HEK293 (cell line): ENCODE measurements around the gene PRDM15.

ENCODE experiments used
- CTCF ChIA-PET: fragments of 350-600 bp; formaldehyde crosslinking; extraction: SDS; loops from one replicate; lab custom pipeline; 2021; ENCODE audit warnings: antibody characterized with exemption; lab: Yijun Ruan, JAX
- POLR2A ChIA-PET: fragments of 300-600 bp; formaldehyde crosslinking; extraction: SDS; loops from one replicate; lab custom pipeline; 2020; ENCODE audit warnings: antibody characterized with exemption, inconsistent platforms; lab: Yijun Ruan, JAX
- H3K27ac ChIP-seq: fragments of 200-500 bp; sonication (Bioruptor generic); 2 replicates; pipeline ENCODE4 v1.5.1; 2014; ENCODE audit warnings: low read depth, low read length, control low read depth, inconsistent platforms; ENCODE audit errors: extremely low read depth
- H3K36me3 ChIP-seq, 2 experiments: fragments of 200-500 bp in 1 of 2; sonication (Bioruptor generic) in 1 of 2; 1 replicate in 1 of 2; 2 replicates in 1 of 2; pipeline ENCODE4 v1.5.1; 2014 to 2017; ENCODE audit warnings: inconsistent platforms in 2 of 2, low read length in 2 of 2; ENCODE audit not compliant: control insufficient read depth in 2 of 2, insufficient read depth in 1 of 2
- H3K4me1 ChIP-seq: fragments of 200-500 bp; sonication (Bioruptor generic); 2 replicates; pipeline ENCODE4 v1.5.1; 2014; ENCODE audit warnings: mild to moderate bottlenecking, low read length, inconsistent platforms; ENCODE audit not compliant: control insufficient read depth, insufficient read depth
- H3K4me3 ChIP-seq: 2 replicates; pipeline ENCODE4 v1.5.1; 2011; ENCODE audit warnings: low read depth, mild to moderate bottlenecking, control low read depth, low read length, moderate library complexity
- H3K9me3 ChIP-seq: fragments of 200-500 bp; sonication (Bioruptor generic); 2 replicates; pipeline ENCODE4 v1.5.1; 2014; ENCODE audit warnings: low read depth, low read length, inconsistent platforms; ENCODE audit not compliant: control insufficient read depth, insufficient read depth
- CTCF ChIP-seq: fragments of 450-650 bp; formaldehyde crosslinking; IDR thresholded peaks from 2 replicates; pipeline ENCODE4 v1.5.1; 2016; ENCODE audit warnings: missing biosample characterization, missing genetic modification characterization
- EGR2 ChIP-seq: fragments of 450-650 bp; formaldehyde crosslinking; IDR thresholded peaks from 2 replicates; pipeline ENCODE4 v1.5.1; 2016; ENCODE audit warnings: low read depth, missing biosample characterization, missing genetic modification characterization
- GFI1B ChIP-seq: fragments of 450-650 bp; formaldehyde crosslinking; IDR thresholded peaks from 2 replicates; pipeline ENCODE4 v1.5.1; 2016; ENCODE audit warnings: missing biosample characterization, missing genetic modification characterization
- GLI2 ChIP-seq: fragments of 450-650 bp; formaldehyde crosslinking; IDR thresholded peaks from 2 replicates; pipeline ENCODE4; 2017; ENCODE audit warnings: missing biosample characterization, missing genetic modification characterization, low read depth, borderline replicate concordance
- HOXA7 ChIP-seq: sonication (generic); formaldehyde crosslinking; IDR thresholded peaks from 2 replicates; pipeline ENCODE4 v1.8.1; 2022; ENCODE audit warnings: missing genetic modification reagents, borderline replicate concordance
- INSM2 ChIP-seq: fragments of 450-650 bp; formaldehyde crosslinking; IDR thresholded peaks from 2 replicates; pipeline ENCODE4 v1.5.1; 2016; ENCODE audit warnings: missing biosample characterization, missing genetic modification characterization
- PBX3 ChIP-seq: sonication (generic); formaldehyde crosslinking; IDR thresholded peaks from 2 replicates; pipeline ENCODE4 v1.8.1; 2022; ENCODE audit warnings: mild to moderate bottlenecking, moderate library complexity, missing genetic modification reagents
- REST ChIP-seq: fragments of 450-650 bp; formaldehyde crosslinking; IDR thresholded peaks from 2 replicates; pipeline ENCODE4 v1.5.1; 2016; ENCODE audit warnings: missing biosample characterization, missing genetic modification characterization
- YY2 ChIP-seq: fragments of 450-650 bp; formaldehyde crosslinking; IDR thresholded peaks from 2 replicates; pipeline ENCODE4 v1.5.1; 2016; ENCODE audit warnings: missing biosample characterization, missing genetic modification characterization
- ZBTB17 ChIP-seq: fragments of 450-650 bp; formaldehyde crosslinking; IDR thresholded peaks from 2 replicates; pipeline ENCODE4 v1.5.1; 2016; ENCODE audit warnings: missing biosample characterization, missing genetic modification characterization
- ZBTB48 ChIP-seq: fragments of 450-650 bp; formaldehyde crosslinking; IDR thresholded peaks from 2 replicates; pipeline ENCODE4 v1.5.1; 2016; ENCODE audit warnings: missing biosample characterization, missing genetic modification characterization
- ZBTB8A ChIP-seq: fragments of 450-650 bp; formaldehyde crosslinking; IDR thresholded peaks from 2 replicates; pipeline ENCODE4 v1.5.1; 2016; ENCODE audit warnings: missing biosample characterization, missing genetic modification characterization
- ZNF132 ChIP-seq: fragments of 450-650 bp; formaldehyde crosslinking; IDR thresholded peaks from 2 replicates; pipeline ENCODE4 v1.5.1; 2017; ENCODE audit warnings: missing biosample characterization, missing genetic modification characterization, borderline replicate concordance
- ZNF16 ChIP-seq: fragments of 450-650 bp; formaldehyde crosslinking; IDR thresholded peaks from 2 replicates; pipeline ENCODE4 v1.5.1; 2016; ENCODE audit warnings: low read depth, missing biosample characterization, missing genetic modification characterization
- ZNF175 ChIP-seq: fragments of 450-650 bp; formaldehyde crosslinking; IDR thresholded peaks from 2 replicates; pipeline ENCODE4 v1.5.1; 2016; ENCODE audit warnings: missing biosample characterization, missing genetic modification characterization
- ZNF2 ChIP-seq: fragments of 450-650 bp; formaldehyde crosslinking; IDR thresholded peaks from 2 replicates; pipeline ENCODE4 v1.5.1; 2016; ENCODE audit warnings: missing biosample characterization, missing genetic modification characterization
- ZNF223 ChIP-seq: fragments of 450-650 bp; formaldehyde crosslinking; IDR thresholded peaks from 2 replicates; pipeline ENCODE4 v1.5.1; 2016; ENCODE audit warnings: missing biosample characterization, missing genetic modification characterization
- ZNF239 ChIP-seq: fragments of 450-650 bp; formaldehyde crosslinking; IDR thresholded peaks from 2 replicates; pipeline ENCODE4 v1.5.1; 2016; ENCODE audit warnings: missing biosample characterization, missing genetic modification characterization
- ZNF311 ChIP-seq: fragments of 450-650 bp; formaldehyde crosslinking; IDR thresholded peaks from 2 replicates; pipeline ENCODE4 v1.5.1; 2017; ENCODE audit warnings: missing biosample characterization, missing genetic modification characterization, borderline replicate concordance
- ZNF391 ChIP-seq: fragments of 450-650 bp; formaldehyde crosslinking; IDR thresholded peaks from 2 replicates; pipeline ENCODE4 v1.5.1; 2016; ENCODE audit warnings: low read depth, missing biosample characterization, missing genetic modification characterization, borderline replicate concordance
- ZNF433 ChIP-seq: fragments of 450-650 bp; formaldehyde crosslinking; IDR thresholded peaks from 2 replicates; pipeline ENCODE4 v1.5.1; 2016; ENCODE audit warnings: missing biosample characterization, missing genetic modification characterization, low read depth
- ZNF449 ChIP-seq: fragments of 450-650 bp; formaldehyde crosslinking; IDR thresholded peaks from 2 replicates; pipeline ENCODE4 v1.5.1; 2017; ENCODE audit warnings: missing biosample characterization, mild to moderate bottlenecking, missing genetic modification characterization, moderate library complexity
- ZNF571 ChIP-seq: fragments of 450-650 bp; formaldehyde crosslinking; IDR thresholded peaks from 2 replicates; pipeline ENCODE4 v1.5.0; 2017; ENCODE audit warnings: missing biosample characterization, missing genetic modification characterization
- ZNF580 ChIP-seq: fragments of 450-650 bp; formaldehyde crosslinking; IDR thresholded peaks from 2 replicates; pipeline ENCODE4 v1.5.1; 2016; ENCODE audit warnings: missing biosample characterization, missing genetic modification characterization
- ZNF785 ChIP-seq: fragments of 450-650 bp; formaldehyde crosslinking; IDR thresholded peaks from 2 replicates; pipeline ENCODE4 v1.5.1; 2016; ENCODE audit warnings: missing biosample characterization, missing genetic modification characterization
- ZSCAN23 ChIP-seq: fragments of 450-650 bp; formaldehyde crosslinking; IDR thresholded peaks from 2 replicates; pipeline ENCODE4 v1.5.1; 2016; ENCODE audit warnings: missing biosample characterization, missing genetic modification characterization

Gene PRDM15

GRCh38 chr21:41824466-41825207 is 54.5 kb downstream of the PRDM15 start:
- ChIA-PET POLR2A (no interaction called here), CTCF (interaction anchor here (2.2 to 4.8 kb wide), 3 partner anchors 8 to 215 kb away, joined by 6 to 41 read pairs (median 26); no protein-coding TSS in a partner anchor)
- H3K9me3 ChIP-seq: no peaks in the 10 kb centered on the region
- H3K4me1 ChIP-seq: no peaks in the 10 kb centered on the region
- TF ChIP-seq EGR2 (tag by site-specific recombination) (no peak), YY2 (no peak), ZBTB17 (tag by site-specific recombination) (no peak), REST (tag by site-specific recombination) (no peak), ZNF239 (tag by site-specific recombination) (no peak), PBX3 (CRISPR knock-in tag) (no peak), ZNF580 (tag by site-specific recombination) (no peak), ZNF175 (no peak), ZNF2 (no peak), ZNF16 (no peak), GLI2 (no peak), CTCF (no peak), ZNF785 (tag by site-specific recombination) (no peak), ZNF223 (tag by site-specific recombination) (no peak), ZNF132 (tag by site-specific recombination) (no peak), ZBTB8A (tag by site-specific recombination) (no peak)
- H3K4me3 ChIP-seq: no peak overlapping the region
- no peak overlapping the region for H3K27ac ChIP-seq
- peaks cover 4 to 34% of the 10 kb centered on the region in 2 experiments; a peak in 2 of 3 replicates for H3K36me3 ChIP-seq

- TF ChIP-seq ZNF311 (tag by site-specific recombination) (no peak), ZNF433 (tag by site-specific recombination) (no peak), ZSCAN23 (no peak), INSM2 (tag by site-specific recombination) (no peak), ZNF571 (tag by site-specific recombination) (no peak), ZNF785 (tag by site-specific recombination) (no peak), ZNF391 (tag by site-specific recombination) (no peak), HOXA7 (no peak), ZNF449 (no peak), ZBTB48 (tag by site-specific recombination) (no peak), GFI1B (no peak)
- CTCF ChIA-PET: interaction anchor here (0.7 to 4.8 kb wide), 2 partner anchors 173 to 212 kb away, joined by 3 to 26 read pairs; no protein-coding TSS in a partner anchor
- POLR2A ChIA-PET: no interaction called here
- Histone ChIP-seq H3K4me1 (no peaks in the 10 kb centered on the region), H3K9me3 (no peaks in the 10 kb centered on the region), H3K4me3 (no peak overlapping the region), H3K36me3 (peaks cover 4 to 34% of the 10 kb centered on the region in 2 experiments; a peak in 2 of 3 replicates), H3K27ac (no peak overlapping the region)
Observed at GRCh38 chr21:41823906-41824305, 55.2 kb downstream of the PRDM15 start.
